ENCODE measurements around the gene IL2RG. TPM values are rescaled to one million over a fixed set of nuclear protein-coding genes. Genes with fewer than 3 reads are reported as not detected.

IL2RG gene
- total RNA-seq, 2 donors from 2014 or later = not detected

DNA sequence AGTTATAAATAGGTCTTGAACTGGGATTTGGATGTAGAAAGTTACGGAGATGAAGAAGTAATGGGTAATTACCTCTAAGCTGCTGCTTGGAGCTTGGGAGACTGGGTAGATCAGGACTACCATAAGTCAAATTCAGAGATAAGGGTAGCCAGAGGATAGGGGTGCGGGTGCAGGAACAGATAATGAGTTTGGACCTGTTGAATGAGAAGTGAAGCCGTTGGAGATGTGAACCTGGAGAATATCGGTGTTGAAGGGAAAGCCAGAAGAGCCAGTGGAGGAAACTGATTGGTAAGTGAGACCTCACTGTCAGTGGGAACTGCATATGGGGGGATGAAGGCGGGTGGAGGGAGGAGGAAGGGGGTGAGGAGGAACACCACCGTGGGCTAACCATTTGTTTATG is 16.3 kb downstream of the IL2RG start:
- H3K36me3 ChIP-seq (ENCODE audit: control insufficient read depth, insufficient read depth, low read length) = no peaks in the 10 kb centered on the region
- WGBS, 2 experiments (ENCODE audit: insufficient coverage in 1 of 2, insufficient read length in 1 of 2) = 43 to 47% methylated on average over 3 to 4 of the region's 6 CpGs
- peak overlapping the region; percentile 82 for H3K4me3 ChIP-seq (ENCODE audit: low read length)
- Mint-ChIP-seq H3K27me3 (ENCODE audit: insufficient read depth) (peaks cover 21% of the 10 kb centered on the region), H3K4me3 (peak overlapping the region; percentile 70), H3K27ac (no peak overlapping the region), H3K4me1 (peaks cover 13% of the 10 kb centered on the region), H3K9me3 (peaks cover 55% of the 10 kb centered on the region), H3K36me3 (ENCODE audit: low read depth) (no peaks in the 10 kb centered on the region)
- no peak overlapping the region for H3K27ac ChIP-seq (ENCODE audit: low read depth, low read length)
- no peaks in the 10 kb centered on the region for H3K27me3 ChIP-seq (ENCODE audit: control insufficient read depth, insufficient read depth, low read length, poor library complexity, severe bottlenecking)
- H3K9me3 ChIP-seq (ENCODE audit: control insufficient read depth, low read length) = no peaks in the 10 kb centered on the region
- TF ChIP-seq, protein P1, sequence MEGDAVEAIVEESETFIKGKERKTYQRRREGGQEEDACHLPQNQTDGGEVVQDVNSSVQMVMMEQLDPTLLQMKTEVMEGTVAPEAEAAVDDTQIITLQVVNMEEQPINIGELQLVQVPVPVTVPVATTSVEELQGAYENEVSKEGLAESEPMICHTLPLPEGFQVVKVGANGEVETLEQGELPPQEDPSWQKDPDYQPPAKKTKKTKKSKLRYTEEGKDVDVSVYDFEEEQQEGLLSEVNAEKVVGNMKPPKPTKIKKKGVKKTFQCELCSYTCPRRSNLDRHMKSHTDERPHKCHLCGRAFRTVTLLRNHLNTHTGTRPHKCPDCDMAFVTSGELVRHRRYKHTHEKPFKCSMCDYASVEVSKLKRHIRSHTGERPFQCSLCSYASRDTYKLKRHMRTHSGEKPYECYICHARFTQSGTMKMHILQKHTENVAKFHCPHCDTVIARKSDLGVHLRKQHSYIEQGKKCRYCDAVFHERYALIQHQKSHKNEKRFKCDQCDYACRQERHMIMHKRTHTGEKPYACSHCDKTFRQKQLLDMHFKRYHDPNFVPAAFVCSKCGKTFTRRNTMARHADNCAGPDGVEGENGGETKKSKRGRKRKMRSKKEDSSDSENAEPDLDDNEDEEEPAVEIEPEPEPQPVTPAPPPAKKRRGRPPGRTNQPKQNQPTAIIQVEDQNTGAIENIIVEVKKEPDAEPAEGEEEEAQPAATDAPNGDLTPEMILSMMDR (conservative IDR thresholded peaks at IDR 0.05) = no peak
- DNase-seq = no peak
- H3K9ac ChIP-seq (ENCODE audit: extremely low read depth, low read length, poor library complexity, severe bottlenecking) = peak overlapping the region; percentile 15
- H3K4me1 ChIP-seq (ENCODE audit: control insufficient read depth, insufficient read depth, low read length) = no peaks in the 10 kb centered on the region

DNA sequence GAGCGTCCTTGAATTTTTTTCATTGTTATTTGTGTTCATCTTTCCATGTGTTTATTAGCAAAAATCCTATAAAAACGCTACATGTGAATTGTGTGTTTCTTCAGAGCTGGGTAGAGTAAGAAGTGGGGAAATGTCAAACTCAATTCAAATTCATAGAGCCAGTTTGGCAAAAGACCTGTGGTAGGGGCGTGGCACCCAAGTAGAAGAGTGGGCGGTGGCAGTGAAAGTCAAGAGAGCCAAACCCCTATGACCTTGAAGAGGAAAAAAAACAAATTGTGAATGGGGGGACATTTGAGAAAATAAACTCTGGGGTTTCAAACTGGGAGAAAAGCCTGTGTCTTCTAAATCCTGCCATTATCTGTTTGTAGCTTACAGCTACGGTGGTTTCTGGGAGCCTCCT is 20.1 kb downstream of the IL2RG start:
- Mint-ChIP-seq H3K36me3 (ENCODE audit: low read depth) (no peaks in the 10 kb centered on the region), H3K9me3 (peaks cover 62% of the 10 kb centered on the region), H3K27ac (no peak overlapping the region), H3K4me1 (peaks cover 3% of the 10 kb centered on the region), H3K27me3 (ENCODE audit: insufficient read depth) (peaks cover 12% of the 10 kb centered on the region), H3K4me3 (no peak overlapping the region)
- H3K27ac ChIP-seq (ENCODE audit: low read depth, low read length) = no peak overlapping the region
- H3K27me3 ChIP-seq (ENCODE audit: control insufficient read depth, insufficient read depth, low read length, poor library complexity, severe bottlenecking) = no peaks in the 10 kb centered on the region
- TF ChIP-seq, protein P1 (conservative IDR thresholded peaks at IDR 0.05) = no peak
- 88 to 100% methylated on average over 1 to 4 of the region's 5 CpGs for WGBS, 2 experiments (ENCODE audit: insufficient coverage in 1 of 2, insufficient read length in 1 of 2)
- no peak overlapping the region for H3K4me3 ChIP-seq (ENCODE audit: low read length)
- DNase-seq = no peak
- H3K9me3 ChIP-seq (ENCODE audit: control insufficient read depth, low read length) = no peaks in the 10 kb centered on the region
- H3K4me1 ChIP-seq (ENCODE audit: control insufficient read depth, insufficient read depth, low read length) = no peaks in the 10 kb centered on the region
- H3K9ac ChIP-seq (ENCODE audit: extremely low read depth, low read length, poor library complexity, severe bottlenecking) = no peak overlapping the region
- no peaks in the 10 kb centered on the region for H3K36me3 ChIP-seq (ENCODE audit: control insufficient read depth, insufficient read depth, low read length)

DNA sequence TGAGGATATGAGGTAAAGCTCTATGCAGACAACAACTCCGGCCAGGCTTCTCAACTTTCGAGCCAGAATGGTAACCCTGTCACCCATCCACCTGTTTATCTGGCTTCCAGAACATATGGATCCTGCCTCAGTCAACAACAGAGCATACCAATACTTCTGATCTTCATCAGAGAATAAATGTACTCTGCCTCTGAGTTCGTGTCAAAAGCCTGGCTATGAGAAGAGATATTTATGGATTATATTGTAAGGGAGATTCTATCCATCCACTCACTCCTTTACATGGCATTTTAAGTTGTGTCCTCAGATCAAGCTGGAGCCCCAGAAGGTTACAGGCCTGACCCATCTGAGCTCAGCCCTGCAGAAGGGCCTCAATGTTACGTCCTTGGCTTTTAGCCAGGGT is 25.5 kb downstream of the IL2RG start:
- H3K4me3 ChIP-seq (ENCODE audit: low read length) = no peak overlapping the region
- H3K9ac ChIP-seq (ENCODE audit: extremely low read depth, low read length, poor library complexity, severe bottlenecking) = no peak overlapping the region
- no peaks in the 10 kb centered on the region for H3K27me3 Mint-ChIP-seq (ENCODE audit: insufficient read depth)
- TF ChIP-seq, protein P1 (conservative IDR thresholded peaks at IDR 0.05) = no peak
- H3K4me3 Mint-ChIP-seq = no peak overlapping the region
- H3K9me3 Mint-ChIP-seq = peaks cover 33% of the 10 kb centered on the region
- H3K4me1 ChIP-seq (ENCODE audit: control insufficient read depth, insufficient read depth, low read length) = no peaks in the 10 kb centered on the region
- H3K36me3 ChIP-seq (ENCODE audit: control insufficient read depth, insufficient read depth, low read length) = no peaks in the 10 kb centered on the region
- WGBS, 2 experiments (ENCODE audit: insufficient coverage in 1 of 2, insufficient read length in 1 of 2) = 80 to 90% methylated on average over 1 to 3 of the region's 4 CpGs
- DNase-seq = no peak
- no peak overlapping the region for H3K27ac Mint-ChIP-seq
- H3K9me3 ChIP-seq (ENCODE audit: control insufficient read depth, low read length) = no peaks in the 10 kb centered on the region
- no peaks in the 10 kb centered on the region for H3K4me1 Mint-ChIP-seq
- H3K27me3 ChIP-seq (ENCODE audit: control insufficient read depth, insufficient read depth, low read length, poor library complexity, severe bottlenecking) = no peaks in the 10 kb centered on the region
- H3K27ac ChIP-seq (ENCODE audit: low read depth, low read length) = no peak overlapping the region
- no peaks in the 10 kb centered on the region for H3K36me3 Mint-ChIP-seq (ENCODE audit: low read depth)
